Stimulated activated CD8-positive, alpha-beta memory T cell treated with anti-CD3 and anti-CD28 coated beads, Interleukin-15, amount 100 ng/mL, for 4 hours (primary cell): ENCODE results near the gene MGAT5.

ENCODE experiments used
- DNase-seq, 2 donors: peaks; one replicate each; pipeline ENCODE4 v3.0.0-alpha.2; 2020; ENCODE audit warnings: low read depth in 2 of 2

MGAT5 gene

GRCh38 chr2:134368009-134368817 lies 114.3 kb downstream of the MGAT5 start:
- DNase-seq, result no peak

GRCh38 chr2:134369220-134369902 lies 115.5 kb downstream of the MGAT5 start:
- DNase-seq, result no peak

DNA sequence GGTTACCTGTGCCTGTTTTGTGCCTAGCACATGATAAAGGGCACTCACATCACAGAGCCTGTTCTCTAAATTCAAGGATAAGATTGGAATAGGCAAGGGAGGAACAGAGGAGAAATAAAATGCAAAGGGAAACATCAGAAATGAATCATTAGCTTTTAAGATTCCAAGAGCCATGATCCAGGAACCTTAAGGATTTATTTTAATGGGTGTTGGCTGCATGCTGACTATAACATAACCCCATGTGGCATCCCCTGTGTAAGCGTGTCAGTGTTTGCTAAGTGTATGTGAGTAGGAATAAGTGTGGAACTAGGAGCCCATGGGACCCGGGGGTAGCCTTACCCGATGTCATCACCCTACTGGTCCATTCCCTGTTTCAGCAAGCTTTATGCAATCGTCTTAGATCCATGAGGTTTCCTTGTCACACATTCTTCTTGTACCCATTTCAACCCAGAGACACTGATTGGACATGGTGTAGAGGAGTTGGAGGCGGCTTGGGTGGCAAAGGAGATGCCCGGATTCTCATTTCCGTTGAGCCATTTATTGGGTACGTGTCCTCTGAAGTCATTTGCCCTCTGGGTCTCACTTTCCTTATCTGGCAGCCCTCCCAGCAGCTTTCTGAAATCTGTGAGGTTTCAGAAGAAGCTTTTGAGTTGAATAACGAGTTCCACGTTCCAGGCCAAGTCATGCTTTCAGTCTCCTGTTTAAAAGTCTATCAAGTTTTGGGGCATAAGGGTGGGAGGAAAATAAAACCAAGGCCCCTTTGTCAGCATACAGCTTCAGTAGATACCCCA lies 117.0 kb downstream of the MGAT5 start:
- no peak for DNase-seq

DNA sequence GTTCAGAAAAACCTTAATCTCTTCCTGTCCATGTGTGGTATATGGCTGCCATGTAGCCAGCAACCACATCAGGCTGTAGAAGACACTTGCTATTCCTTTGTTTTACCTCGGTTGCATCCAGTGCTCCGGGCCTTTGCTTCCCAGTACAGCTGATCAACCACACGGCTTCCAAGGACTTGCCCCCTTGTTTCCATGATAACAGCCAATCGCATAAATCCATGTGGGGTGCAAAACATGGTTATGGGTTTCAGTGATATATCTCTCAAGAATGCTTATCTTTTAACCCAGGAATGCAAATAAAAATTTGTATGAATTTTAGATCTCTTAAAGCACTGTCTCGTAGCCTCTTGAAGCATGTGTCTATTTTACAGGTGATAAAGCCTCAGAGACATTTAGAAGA lies 118.3 kb downstream of the MGAT5 start:
- DNase-seq, result no peak

- DNase-seq, result no peak
Observed at GRCh38 chr2:134372611-134373131, 118.8 kb downstream of the MGAT5 start.

GRCh38 chr2:134375935-134376334 lies 122.1 kb downstream of the MGAT5 start:
- no peak for DNase-seq

DNA sequence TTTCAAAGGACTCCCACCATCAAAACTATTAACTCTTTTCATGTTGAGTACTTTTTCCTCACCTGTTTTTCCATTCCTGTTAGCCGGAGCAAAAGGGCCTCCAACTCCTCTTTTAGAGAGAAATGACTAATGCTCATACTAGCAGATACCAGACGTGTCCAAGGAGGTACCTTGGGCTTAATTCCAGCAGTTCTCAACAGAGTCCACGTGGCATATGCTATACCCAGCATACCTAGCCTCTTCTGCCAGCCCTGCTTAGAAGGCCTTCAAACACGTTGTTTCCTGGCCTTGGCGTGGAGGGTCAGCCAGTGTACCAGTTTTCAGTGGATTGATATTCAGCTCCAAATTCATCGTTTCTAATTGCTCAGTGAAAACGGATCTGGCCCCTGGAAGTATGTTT lies 123.9 kb downstream of the MGAT5 start:
- no peak for DNase-seq

DNA sequence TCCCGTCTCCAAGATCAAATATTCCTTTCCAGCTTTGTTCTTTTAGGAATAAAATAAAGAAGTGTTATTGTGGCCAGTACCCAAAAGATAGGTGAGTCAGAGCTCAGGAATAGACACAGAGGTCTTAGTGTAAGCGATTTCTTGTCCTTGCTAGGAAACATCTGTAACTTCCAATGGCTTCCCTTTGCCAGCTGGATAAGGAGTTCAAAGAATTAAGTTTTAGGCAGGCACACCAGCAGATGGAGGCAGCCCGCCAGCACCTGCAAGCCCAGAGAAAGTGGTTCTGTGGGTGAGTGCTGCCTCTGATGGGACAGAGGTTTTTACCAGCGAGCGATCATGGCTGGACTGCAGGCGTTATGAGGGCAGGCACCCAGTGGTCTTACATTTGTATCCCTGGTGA lies 125.4 kb downstream of the MGAT5 start:
- DNase-seq, result no peak

DNA sequence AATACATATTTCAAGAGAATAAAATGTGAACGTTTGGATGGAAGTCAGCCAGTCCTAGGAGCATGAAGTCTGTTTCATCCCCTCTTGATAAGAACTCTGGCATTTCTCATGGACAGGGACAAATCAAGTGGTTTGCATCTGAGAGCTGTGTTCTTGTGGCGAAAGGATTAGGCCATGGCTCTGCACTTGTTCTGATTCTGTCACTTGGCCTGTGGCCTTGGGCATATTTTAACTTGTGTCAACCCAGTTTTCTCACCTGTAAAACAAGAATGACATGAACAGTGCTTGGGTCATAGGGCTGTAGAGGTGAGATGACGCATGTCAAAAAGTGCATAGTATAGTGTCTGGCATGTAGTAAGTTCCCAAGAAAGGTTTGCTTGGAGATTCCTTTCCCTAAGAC lies 125.8 kb downstream of the MGAT5 start:
- DNase-seq, result no peak

- no peak for DNase-seq
Observed at GRCh38 chr2:134381141-134381540, 127.3 kb downstream of the MGAT5 start.

DNA sequence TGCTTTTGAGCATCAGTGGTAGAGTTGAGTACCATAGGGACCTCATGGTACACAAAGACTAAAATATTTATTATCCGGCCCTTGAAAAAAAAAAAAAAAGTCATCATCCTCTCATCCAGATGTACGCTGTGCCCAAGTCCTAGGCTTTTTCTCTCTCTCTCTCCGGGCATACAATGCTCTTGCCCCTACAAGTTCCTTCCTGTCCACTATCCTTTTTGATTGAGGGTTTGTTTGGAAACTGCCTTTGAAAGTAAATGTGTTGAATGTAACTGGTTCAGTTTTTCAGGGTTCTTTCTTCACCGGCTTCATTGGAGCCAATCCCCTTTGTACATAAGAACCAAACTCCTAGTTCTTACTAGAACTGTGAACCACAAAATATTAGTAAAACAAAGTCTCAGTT lies 130.3 kb downstream of the MGAT5 start:
- no peak for DNase-seq

- no peak for DNase-seq
Observed at GRCh38 chr2:134385195-134385594, 131.3 kb downstream of the MGAT5 start.

- DNase-seq, result no peak
Observed at GRCh38 chr2:134386310-134386709, 132.4 kb downstream of the MGAT5 start.

GRCh38 chr2:134389381-134389780 lies 135.5 kb downstream of the MGAT5 start:
- DNase-seq, result no peak

DNA sequence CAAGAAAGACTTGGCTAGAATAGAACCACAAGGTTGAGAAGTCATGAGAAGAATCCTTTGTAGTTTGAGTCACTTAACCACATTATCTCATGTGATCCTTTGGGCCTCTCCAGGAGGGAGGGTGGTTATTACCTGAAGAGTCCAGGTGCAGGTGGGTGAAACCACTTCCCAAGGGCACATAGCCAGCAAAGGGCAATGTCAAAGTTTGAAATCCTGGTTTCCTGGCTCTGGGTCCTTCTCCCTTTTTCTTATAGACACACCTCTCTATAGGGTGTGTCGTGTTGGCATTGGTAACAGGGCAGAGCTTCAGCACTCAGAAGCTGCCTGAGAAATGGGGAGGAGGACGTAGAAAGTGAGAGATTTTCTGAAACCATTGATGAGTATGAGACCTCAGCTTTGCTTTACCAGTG lies 137.9 kb downstream of the MGAT5 start:
- no peak for DNase-seq

GRCh38 chr2:134392442-134393074 lies 138.7 kb downstream of the MGAT5 start:
- no peak for DNase-seq

DNA sequence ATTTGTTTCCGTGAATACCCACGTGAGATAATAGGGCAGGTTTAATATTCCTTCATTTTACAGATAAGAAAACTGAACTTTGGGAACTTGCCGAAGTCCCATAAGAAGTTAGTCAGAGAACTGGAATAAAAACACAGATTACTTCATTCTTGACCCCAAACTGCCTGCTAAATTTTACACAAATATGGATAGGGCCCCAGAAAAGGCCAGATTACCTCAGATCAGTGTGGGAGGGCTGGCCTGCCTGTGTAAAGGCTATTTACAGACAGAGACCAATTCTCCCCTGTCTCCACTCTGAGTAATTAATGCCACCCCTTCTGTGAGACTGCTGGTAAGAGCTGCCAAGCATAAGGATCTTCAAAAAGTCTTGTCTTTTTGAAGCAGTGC lies 139.2 kb downstream of the MGAT5 start:
- no peak for DNase-seq

DNA sequence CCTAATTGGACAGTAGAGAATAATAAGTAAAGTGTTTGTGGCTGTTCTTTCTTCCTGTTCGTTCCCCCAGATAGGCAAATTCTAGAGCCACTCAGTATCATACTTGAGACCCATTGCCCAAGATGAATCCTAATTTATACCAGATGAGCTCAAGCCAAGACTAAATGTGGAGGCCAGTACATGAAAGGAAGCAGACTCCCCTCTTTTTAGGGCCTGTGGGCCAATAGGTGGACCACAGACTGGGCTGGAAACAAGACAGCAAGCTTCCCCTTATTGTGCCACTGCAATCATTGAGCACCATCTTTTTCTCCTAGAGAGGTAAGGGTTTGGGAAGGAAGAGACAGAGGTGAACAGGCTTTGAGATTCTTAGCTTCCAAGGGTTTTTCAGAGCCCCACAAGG lies 141.9 kb downstream of the MGAT5 start:
- DNase-seq, result no peak

DNA sequence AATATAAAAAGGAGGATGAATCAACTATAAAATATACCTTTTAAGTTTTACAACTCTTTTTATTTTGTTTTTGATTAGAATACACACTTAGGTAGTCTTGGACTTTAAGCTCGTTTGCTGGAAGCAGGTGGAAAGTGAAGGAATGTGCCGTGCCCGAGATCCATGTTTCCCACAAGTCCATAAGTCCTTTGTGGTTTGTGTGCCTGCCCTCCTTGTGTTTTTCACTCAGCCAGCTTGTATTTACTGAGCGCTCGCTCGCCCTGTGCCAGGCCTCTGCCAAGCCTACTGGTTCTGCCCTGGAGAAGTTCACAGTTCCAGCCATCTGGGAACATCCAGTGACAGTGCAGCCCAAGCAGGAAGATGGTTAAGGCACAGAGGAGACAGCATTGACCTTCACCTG lies 142.6 kb downstream of the MGAT5 start:
- DNase-seq, result no peak

GRCh38 chr2:134397146-134397896 lies 143.4 kb downstream of the MGAT5 start:
- no peak for DNase-seq

DNA sequence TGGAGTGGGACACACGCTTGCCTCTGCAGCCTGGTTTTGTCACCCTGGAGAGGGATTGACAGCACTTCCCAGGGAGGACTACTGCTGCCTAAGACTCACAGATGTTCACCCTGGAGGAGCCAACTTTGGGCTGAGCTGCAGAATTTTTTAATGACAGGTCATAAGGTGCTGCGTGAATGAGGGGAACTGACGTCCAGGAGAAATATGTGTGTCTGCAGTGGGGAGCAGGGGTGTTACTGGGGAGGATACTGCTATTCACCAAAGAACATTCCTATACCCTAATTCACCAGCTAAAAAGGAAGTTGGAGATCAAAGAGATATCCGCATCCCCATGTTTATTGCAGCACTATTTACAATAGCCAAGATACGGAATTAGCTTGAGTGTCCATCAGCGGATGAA lies 144.4 kb downstream of the MGAT5 start:
- DNase-seq, result no peak
